Measurements from ENCODE around the gene KY.

DNA sequence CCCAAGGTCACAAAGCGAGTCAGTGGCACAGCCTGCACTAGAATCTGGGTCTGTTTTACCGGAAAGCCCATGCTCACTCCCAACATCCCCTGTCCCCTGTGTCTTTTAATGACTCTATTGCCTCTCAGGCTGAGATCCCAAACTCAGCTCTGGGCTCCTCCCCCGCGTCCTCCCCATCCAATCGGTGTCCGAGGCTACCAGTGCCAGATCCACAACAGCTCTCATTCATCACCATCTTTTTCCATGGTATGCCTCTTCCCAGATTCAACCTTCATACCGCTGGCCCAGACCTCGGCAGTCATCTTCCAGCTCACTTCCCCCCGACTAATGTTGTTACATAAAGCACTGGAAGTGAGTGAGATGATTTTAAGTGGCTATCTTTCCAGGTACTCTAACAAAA, 16.1 kb upstream of the KY start:
- TF ChIP-seq, protein P1, sequence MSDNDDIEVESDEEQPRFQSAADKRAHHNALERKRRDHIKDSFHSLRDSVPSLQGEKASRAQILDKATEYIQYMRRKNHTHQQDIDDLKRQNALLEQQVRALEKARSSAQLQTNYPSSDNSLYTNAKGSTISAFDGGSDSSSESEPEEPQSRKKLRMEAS (IDR thresholded peaks at IDR 0.05; ENCODE audit: low read depth, low read length), result no peak
- TF ChIP-seq POLR2A (IDR thresholded peaks at IDR 0.05; ENCODE audit: extremely low read depth, insufficient read length), result no peak
- TF ChIP-seq, protein P2, sequence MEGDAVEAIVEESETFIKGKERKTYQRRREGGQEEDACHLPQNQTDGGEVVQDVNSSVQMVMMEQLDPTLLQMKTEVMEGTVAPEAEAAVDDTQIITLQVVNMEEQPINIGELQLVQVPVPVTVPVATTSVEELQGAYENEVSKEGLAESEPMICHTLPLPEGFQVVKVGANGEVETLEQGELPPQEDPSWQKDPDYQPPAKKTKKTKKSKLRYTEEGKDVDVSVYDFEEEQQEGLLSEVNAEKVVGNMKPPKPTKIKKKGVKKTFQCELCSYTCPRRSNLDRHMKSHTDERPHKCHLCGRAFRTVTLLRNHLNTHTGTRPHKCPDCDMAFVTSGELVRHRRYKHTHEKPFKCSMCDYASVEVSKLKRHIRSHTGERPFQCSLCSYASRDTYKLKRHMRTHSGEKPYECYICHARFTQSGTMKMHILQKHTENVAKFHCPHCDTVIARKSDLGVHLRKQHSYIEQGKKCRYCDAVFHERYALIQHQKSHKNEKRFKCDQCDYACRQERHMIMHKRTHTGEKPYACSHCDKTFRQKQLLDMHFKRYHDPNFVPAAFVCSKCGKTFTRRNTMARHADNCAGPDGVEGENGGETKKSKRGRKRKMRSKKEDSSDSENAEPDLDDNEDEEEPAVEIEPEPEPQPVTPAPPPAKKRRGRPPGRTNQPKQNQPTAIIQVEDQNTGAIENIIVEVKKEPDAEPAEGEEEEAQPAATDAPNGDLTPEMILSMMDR (IDR thresholded peaks at IDR 0.05; ENCODE audit: low read depth, low read length), result no peak
- TF ChIP-seq MYC (IDR thresholded peaks at IDR 0.05; ENCODE audit: low read depth, low read length), result no peak
